DND-41 (cell line): ENCODE measurements around the gene PRSS33.

Experiments used
- EZH2 ChIP-seq: IDR thresholded peaks from 3 replicates; pipeline ENCODE4 v1.6.1; 2012; ENCODE audit warnings: borderline replicate concordance, low read depth, mild to moderate bottlenecking, moderate library complexity, low read length, inconsistent platforms; ENCODE audit not compliant: severe bottlenecking
- TF ChIP-seq, protein P1 (sequence below): IDR thresholded peaks from 2 replicates; pipeline ENCODE4 v1.5.1; 2012; ENCODE audit warnings: borderline replicate concordance, low read length, moderate library complexity, mild to moderate bottlenecking; ENCODE audit not compliant: poor library complexity, severe bottlenecking; ENCODE audit errors: extremely low read depth

- TF ChIP-seq, protein P1, sequence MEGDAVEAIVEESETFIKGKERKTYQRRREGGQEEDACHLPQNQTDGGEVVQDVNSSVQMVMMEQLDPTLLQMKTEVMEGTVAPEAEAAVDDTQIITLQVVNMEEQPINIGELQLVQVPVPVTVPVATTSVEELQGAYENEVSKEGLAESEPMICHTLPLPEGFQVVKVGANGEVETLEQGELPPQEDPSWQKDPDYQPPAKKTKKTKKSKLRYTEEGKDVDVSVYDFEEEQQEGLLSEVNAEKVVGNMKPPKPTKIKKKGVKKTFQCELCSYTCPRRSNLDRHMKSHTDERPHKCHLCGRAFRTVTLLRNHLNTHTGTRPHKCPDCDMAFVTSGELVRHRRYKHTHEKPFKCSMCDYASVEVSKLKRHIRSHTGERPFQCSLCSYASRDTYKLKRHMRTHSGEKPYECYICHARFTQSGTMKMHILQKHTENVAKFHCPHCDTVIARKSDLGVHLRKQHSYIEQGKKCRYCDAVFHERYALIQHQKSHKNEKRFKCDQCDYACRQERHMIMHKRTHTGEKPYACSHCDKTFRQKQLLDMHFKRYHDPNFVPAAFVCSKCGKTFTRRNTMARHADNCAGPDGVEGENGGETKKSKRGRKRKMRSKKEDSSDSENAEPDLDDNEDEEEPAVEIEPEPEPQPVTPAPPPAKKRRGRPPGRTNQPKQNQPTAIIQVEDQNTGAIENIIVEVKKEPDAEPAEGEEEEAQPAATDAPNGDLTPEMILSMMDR, result no peak
- TF ChIP-seq EZH2, result no peak
These were observed 42.1 kb downstream of the PRSS33 start for GRCh38 chr16:2745116-2745890.
